Measurements from ENCODE around the gene DIAPH3.

The DIAPH3 gene

DNA sequence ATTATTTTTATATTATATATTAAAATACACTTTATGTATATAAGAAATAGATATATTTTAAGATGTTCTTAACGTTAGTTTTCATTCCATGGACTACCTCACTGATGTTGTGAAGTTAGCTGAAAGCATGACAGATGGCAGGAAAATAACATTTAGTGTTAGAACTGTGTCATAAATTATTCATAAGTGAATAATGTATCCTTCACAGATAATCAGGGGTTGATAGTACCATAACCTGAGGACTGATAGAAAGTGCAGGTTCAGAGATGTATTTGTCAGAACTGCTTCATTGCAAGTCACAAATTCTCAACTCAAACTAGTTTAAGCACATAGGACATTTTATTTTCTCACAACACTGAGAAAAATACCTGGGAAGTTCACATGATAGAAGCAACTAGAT is 14.6 kb upstream of the DIAPH3 start:
- DNase-seq (ENCODE audit: insufficient read length, low spot score) (no peak), FAIRE-seq (no peak)
- TF ChIP-seq SPI1 (IDR thresholded peaks at IDR 0.05; ENCODE audit: low read depth, low read length) (no peak), POU2F2 (IDR thresholded peaks at IDR 0.05; ENCODE audit: low read depth, low read length) (no peak), TAF1 (IDR thresholded peaks at IDR 0.05; ENCODE audit: low read depth, low read length) (no peak), PAX5 (IDR thresholded peaks at IDR 0.05; ENCODE audit: insufficient read depth, low read length, severe bottlenecking) (no peak), POLR2A (IDR thresholded peaks at IDR 0.05; ENCODE audit: low read depth, low read length) (no peak), POLR2AphosphoS5 (IDR thresholded peaks at IDR 0.05; ENCODE audit: low read depth, low read length) (no peak)

DNA sequence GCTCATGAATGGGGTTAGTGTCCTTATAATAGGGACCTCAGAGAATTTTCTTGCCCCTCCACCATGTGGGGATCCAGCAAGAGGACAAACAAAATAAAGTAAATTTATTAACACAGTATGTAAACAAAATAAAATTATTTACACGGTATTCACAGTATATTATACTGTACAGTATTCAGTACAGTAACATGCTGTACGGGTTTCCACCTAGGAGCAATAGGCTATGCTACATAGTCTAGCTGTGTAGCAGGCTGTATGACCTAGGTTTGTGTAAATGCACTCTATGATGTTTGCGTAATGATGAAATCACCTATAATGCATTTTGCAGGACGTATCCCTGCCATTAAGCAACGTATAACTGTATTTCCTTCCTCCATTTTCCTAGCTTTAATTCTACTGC is 11.8 kb upstream of the DIAPH3 start:
- FAIRE-seq (peak; percentile 20), DNase-seq (ENCODE audit: insufficient read length, low spot score) (no peak)
- TF ChIP-seq POLR2AphosphoS5 (IDR thresholded peaks at IDR 0.05; ENCODE audit: low read depth, low read length) (no peak), SPI1 (IDR thresholded peaks at IDR 0.05; ENCODE audit: low read depth, low read length) (no peak), PAX5 (IDR thresholded peaks at IDR 0.05; ENCODE audit: insufficient read depth, low read length, severe bottlenecking) (no peak), TAF1 (IDR thresholded peaks at IDR 0.05; ENCODE audit: low read depth, low read length) (no peak)

DNA sequence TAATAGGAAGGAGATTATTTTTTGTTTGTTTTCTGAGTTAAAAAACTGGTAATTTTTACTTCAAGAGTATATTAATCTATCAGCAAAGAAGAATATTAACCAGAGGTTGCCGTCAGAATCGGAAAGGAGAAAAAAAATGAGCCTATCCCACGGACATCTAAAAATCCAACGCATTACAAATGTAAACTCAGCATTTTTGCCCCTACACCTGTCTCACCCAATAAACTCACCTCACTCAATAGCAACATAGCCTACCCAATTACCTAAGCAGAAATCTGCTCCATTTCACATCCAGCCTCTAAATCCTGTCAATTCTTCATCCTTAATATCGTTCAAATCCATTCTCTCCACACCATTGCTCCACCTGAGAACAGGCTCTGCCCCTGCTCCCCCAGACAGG is 10.4 kb upstream of the DIAPH3 start:
- DNase-seq (ENCODE audit: insufficient read length, low spot score) (no peak), FAIRE-seq (no peak)
- TF ChIP-seq POLR2AphosphoS5 (IDR thresholded peaks at IDR 0.05; ENCODE audit: low read depth, low read length) (no peak), PAX5 (IDR thresholded peaks at IDR 0.05; ENCODE audit: insufficient read depth, low read length, severe bottlenecking) (no peak)

DNA sequence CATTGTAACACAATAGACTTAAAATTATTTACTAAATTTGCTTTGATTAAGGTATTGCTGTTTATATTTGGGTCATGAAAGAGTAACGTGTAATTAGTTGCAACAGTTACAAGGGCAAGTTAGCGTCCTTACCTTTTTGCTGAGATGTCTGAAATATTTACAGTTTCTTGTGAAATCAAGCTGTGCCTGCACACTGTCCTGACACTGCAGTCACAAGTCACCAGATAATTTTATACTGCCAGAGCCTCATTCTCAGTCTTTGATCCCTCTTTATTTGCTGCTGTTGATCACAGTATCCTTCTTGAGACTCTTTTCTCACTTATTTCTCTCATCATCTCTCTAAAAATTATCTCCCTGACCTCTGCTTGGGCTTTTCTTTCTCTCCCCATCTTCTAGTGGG is 8.4 kb upstream of the DIAPH3 start:
- FAIRE-seq (no peak), DNase-seq (ENCODE audit: insufficient read length, low spot score) (no peak)
- TF ChIP-seq SPI1 (IDR thresholded peaks at IDR 0.05; ENCODE audit: low read depth, low read length) (no peak), TAF1 (IDR thresholded peaks at IDR 0.05; ENCODE audit: low read depth, low read length) (no peak), PAX5 (IDR thresholded peaks at IDR 0.05; ENCODE audit: insufficient read depth, low read length, severe bottlenecking) (no peak), POU2F2 (IDR thresholded peaks at IDR 0.05; ENCODE audit: low read depth, low read length) (no peak), POLR2A (IDR thresholded peaks at IDR 0.05; ENCODE audit: low read depth, low read length) (no peak), POLR2AphosphoS5 (IDR thresholded peaks at IDR 0.05; ENCODE audit: low read depth, low read length) (no peak)

DNA sequence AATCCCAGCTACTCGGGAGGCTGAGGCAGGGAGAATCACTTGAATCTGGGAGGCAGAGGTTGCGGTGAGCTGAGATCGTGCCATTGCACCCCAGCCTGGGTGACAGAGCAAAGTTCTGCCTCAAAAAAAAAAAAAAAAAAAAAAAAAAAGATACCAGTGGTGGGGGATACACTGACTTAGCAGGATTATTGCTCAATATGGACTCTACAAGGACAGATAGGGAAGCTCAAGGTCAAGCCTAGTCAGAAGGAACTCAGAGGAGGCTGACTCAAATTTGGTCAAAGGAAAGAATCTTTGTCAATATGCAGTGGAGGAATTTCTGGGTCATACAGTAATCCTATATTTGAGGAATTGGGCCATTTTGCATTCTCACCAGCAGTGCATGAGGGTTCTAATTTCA is 6.7 kb upstream of the DIAPH3 start:
- FAIRE-seq (no peak), DNase-seq (ENCODE audit: insufficient read length, low spot score) (no peak)
- TF ChIP-seq POLR2AphosphoS5 (IDR thresholded peaks at IDR 0.05; ENCODE audit: low read depth, low read length) (no peak), SPI1 (IDR thresholded peaks at IDR 0.05; ENCODE audit: low read depth, low read length) (no peak), TAF1 (IDR thresholded peaks at IDR 0.05; ENCODE audit: low read depth, low read length) (no peak), POU2F2 (IDR thresholded peaks at IDR 0.05; ENCODE audit: low read depth, low read length) (no peak), PAX5 (IDR thresholded peaks at IDR 0.05; ENCODE audit: insufficient read depth, low read length, severe bottlenecking) (no peak), POLR2A (IDR thresholded peaks at IDR 0.05; ENCODE audit: low read depth, low read length) (no peak)

DNA sequence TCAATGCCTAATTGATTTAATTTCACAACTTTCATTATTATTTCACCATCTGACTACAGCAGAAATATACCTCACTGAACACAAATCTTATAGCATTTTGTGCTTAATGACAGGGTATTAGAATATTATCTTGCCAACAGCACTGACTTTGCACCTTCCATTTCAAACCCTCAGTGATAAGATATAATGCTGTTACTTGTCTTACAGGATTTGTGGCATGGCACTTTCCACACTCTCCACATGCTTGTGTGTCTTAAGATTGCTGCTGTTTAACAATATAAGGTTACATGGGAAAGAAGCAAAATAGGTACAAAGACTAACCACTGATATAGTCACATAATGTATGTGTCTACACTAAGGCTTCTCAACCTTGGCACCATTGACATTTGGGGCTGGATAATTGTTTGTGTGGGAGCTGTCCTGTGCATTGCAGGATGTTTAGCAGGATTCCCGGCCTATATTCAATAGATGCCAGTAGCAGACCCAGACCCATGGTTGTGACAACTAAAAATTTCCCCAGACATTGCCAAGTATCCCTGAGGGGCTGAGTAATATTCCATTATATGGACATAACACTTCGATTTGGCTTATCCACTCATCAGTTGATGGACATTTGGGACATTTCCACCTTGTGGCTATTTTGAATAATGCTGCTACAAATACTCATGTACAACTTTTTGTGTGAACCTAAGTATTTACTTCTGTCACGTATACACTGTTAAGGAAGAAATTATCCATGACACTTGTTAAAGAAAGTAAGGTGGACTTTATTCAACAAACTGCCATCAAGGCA is 5.7 kb upstream of the DIAPH3 start:
- FAIRE-seq (peak; percentile 45), DNase-seq (ENCODE audit: insufficient read length, low spot score) (no peak)
- TF ChIP-seq POU2F2 (IDR thresholded peaks at IDR 0.05; ENCODE audit: low read depth, low read length) (no peak), PAX5 (IDR thresholded peaks at IDR 0.05; ENCODE audit: insufficient read depth, low read length, severe bottlenecking) (no peak), POLR2A (IDR thresholded peaks at IDR 0.05; ENCODE audit: low read depth, low read length) (no peak), TAF1 (IDR thresholded peaks at IDR 0.05; ENCODE audit: low read depth, low read length) (no peak), POLR2AphosphoS5 (IDR thresholded peaks at IDR 0.05; ENCODE audit: low read depth, low read length) (no peak), SPI1 (IDR thresholded peaks at IDR 0.05; ENCODE audit: low read depth, low read length) (no peak)

DNA sequence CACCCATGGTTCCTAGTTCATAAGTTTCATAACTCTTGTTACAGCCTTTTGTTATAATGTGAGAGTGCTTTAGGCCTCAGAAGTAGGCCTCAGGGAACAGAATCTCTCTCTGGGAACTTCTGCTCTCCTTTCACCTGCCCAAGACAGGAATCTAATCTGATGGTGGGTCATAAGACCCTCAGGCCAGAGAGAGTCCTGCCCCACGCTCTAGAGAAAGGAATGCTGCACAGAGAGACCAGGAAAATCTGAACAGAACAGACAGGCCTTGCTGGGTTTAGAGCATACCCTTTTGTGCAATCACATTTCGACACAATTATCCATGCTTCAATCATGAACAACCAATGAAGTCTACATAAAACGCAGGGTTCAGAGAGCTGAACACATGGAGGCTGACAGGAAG is 3.4 kb upstream of the DIAPH3 start:
- FAIRE-seq (no peak), DNase-seq (ENCODE audit: insufficient read length, low spot score) (no peak)
- TF ChIP-seq TAF1 (IDR thresholded peaks at IDR 0.05; ENCODE audit: low read depth, low read length) (no peak), POLR2A (IDR thresholded peaks at IDR 0.05; ENCODE audit: low read depth, low read length) (no peak), PAX5 (IDR thresholded peaks at IDR 0.05; ENCODE audit: insufficient read depth, low read length, severe bottlenecking) (no peak), SPI1 (IDR thresholded peaks at IDR 0.05; ENCODE audit: low read depth, low read length) (no peak)

DNA sequence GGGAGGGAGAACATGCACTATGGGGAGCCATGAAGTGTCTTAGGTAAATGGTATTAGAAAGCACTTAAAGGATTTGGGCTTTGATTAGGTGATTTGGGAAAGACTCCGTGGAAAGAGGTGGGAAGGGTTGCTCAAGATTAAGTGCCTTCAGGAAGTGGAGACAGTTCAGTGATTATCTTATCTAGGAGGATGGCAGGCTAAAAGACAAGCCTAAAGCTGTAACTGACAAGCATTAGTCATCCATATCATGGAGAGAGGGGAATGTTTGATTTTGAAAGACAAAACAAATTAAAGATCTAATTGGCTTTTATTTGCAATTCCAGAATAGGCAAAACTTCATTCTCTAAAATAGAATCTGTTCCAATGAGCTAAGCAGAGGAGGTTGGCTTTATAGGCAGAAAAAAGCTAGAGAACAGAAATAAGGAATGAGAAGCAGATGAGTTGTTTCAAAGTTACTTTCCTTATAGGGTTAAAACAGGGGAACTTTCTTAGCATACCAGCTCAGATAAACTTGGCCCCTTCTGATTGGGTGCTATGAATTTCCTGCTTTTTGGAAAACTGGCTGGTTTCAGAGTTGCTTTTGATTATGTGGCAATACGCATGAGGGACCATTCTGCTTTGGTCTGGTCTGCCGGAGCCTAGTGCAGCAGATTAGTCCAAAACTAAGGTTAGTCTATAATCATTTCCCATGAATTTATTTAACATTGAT is 1.8 kb upstream of the DIAPH3 start:
- DNase-seq (ENCODE audit: insufficient read length, low spot score) = no peak
- FAIRE-seq = no peak
- TF ChIP-seq POLR2A (IDR thresholded peaks at IDR 0.05; ENCODE audit: low read depth, low read length) (no peak), PAX5 (IDR thresholded peaks at IDR 0.05; ENCODE audit: insufficient read depth, low read length, severe bottlenecking) (no peak), POU2F2 (IDR thresholded peaks at IDR 0.05; ENCODE audit: low read depth, low read length) (no peak), POLR2AphosphoS5 (IDR thresholded peaks at IDR 0.05; ENCODE audit: low read depth, low read length) (no peak), TAF1 (IDR thresholded peaks at IDR 0.05; ENCODE audit: low read depth, low read length) (no peak), SPI1 (IDR thresholded peaks at IDR 0.05; ENCODE audit: low read depth, low read length) (no peak)

DNA sequence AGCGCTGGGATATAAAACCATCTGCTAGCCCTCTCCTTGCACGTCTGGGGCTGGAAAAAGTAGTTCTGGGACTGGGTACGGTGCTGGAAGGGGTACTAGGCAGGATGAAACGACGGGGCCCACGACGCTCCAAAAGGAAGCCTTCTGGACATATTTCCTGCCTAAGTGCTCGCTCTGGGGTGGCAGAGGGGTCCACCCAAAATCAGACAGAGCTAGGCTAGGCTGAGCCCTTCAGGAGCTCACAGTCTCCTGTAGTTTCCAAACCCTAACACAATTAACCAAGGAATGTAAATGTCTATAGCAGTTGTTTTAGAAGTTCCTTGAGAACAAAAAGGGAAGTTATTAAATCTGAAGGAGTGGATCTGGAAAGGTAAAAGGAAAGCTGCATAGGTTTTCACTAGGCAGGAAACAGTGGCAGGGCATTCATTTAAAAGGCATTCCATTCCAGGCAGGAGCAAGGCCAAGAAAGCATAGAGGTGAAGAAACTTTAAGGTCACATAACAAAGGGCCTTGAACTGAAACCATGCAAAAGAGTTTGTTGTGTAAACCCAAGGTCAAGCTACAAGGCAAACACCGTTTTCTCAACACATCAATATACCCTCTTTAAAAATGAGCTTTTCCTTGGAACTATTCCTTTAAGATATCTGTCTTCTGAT is 634 bp upstream of the DIAPH3 start:
- FAIRE-seq (no peak), DNase-seq (ENCODE audit: insufficient read length, low spot score) (no peak)
- no peak for TF ChIP-seq POLR2A (IDR thresholded peaks at IDR 0.05; ENCODE audit: low read depth, low read length)
- TF ChIP-seq PAX5 (IDR thresholded peaks at IDR 0.05; ENCODE audit: insufficient read depth, low read length, severe bottlenecking) = no peak
